Sigmoid colon (tissue), 7 donors: ENCODE results near the gene UBE2QL1. TPM values are rescaled to one million over a fixed set of nuclear protein-coding genes. Genes with fewer than 3 reads are reported as not detected.

ENCODE experiments used
- DNase-seq: peaks from one replicate; pipeline ENCODE4 v3.0.0-alpha.2; 2019
- H3K27ac ChIP-seq, 4 donors: fragments of 200-600 bp; sonication (generic); one replicate each; pipeline ENCODE4 v1.5.1; 2016 to 2019; ENCODE audit warnings: mild to moderate bottlenecking in 1 of 4
- H3K27me3 ChIP-seq, 3 donors: fragments of 200-600 bp; sonication (generic); one replicate each; pipeline ENCODE4 v1.5.1; 2019; ENCODE audit warnings: mild to moderate bottlenecking in 1 of 3
- H3K36me3 ChIP-seq, 4 donors: fragments of 200-600 bp; sonication (generic); one replicate each; pipeline ENCODE4 v1.5.1; 2016 to 2019
- H3K4me1 ChIP-seq, 4 donors: fragments of 200-600 bp; sonication (generic); one replicate each; pipeline ENCODE4 v1.5.1; 2017 to 2019
- H3K4me3 ChIP-seq, 4 donors: fragments of 200-600 bp; sonication (generic); one replicate each; pipeline ENCODE4 v1.5.1; 2017 to 2019; ENCODE audit warnings: mild to moderate bottlenecking in 2 of 4, moderate library complexity in 1 of 4
- H3K9me3 ChIP-seq, 4 donors: fragments of 200-600 bp in 3 of 4; sonication (generic) in 3 of 4; one replicate each; pipeline versions ENCODE4 v1.5.1 to v1.6.1; 2013 to 2019
- CTCF ChIP-seq, 4 experiments: fragments of 450-650 bp in 3 of 4; fragments of 200-600 bp in 1 of 4; IDR thresholded peaks; one replicate each; pipeline ENCODE4 v1.5.1; 2016 to 2019; ENCODE audit warnings: antibody characterized with exemption in 4 of 4, mild to moderate bottlenecking in 3 of 4, moderate library complexity in 2 of 4
- EP300 ChIP-seq, 4 donors: sonication (generic); formaldehyde crosslinking; IDR thresholded peaks; one replicate each; pipeline ENCODE4 v1.6.1; 2017; ENCODE audit warnings: antibody characterized with exemption in 4 of 4
- POLR2A ChIP-seq, 2 donors: fragments of 450-650 bp; IDR thresholded peaks; one replicate each; pipeline ENCODE4 v1.6.1; 2016; ENCODE audit warnings: antibody characterized with exemption in 2 of 2, mild to moderate bottlenecking in 2 of 2, moderate library complexity in 2 of 2
- POLR2AphosphoS5 ChIP-seq, 4 donors: sonication (generic); formaldehyde crosslinking; IDR thresholded peaks; one replicate each; pipeline ENCODE4 v1.6.1; 2017; ENCODE audit warnings: antibody characterized with exemption in 4 of 4
- WGBS, 2 donors: extraction: QIAGEN DNeasy Blood & Tissue Kit; methylation state at CpG; one replicate each; pipeline ENCODE4 v1.1.7; 2013; 5-methylcytosine and 5-hydroxymethylcytosine counted together
- intact Hi-C: fragments of 100-400 bp; cut with DNase I; formaldehyde crosslinking; loops from one replicate; pipeline ENCODE4 v1.15.1; 2023
- polyA plus RNA-seq, 3 donors: library from polyadenylated mRNA; stranded (reverse); fragments of 200-250 nt; gene quantifications; one replicate each; pipeline ENCODE4 v1.2.3, GENCODE V29; 2013
- total RNA-seq, 4 donors: library from RNA; depleted of rRNA; stranded (reverse); fragments of >200 nt; gene quantifications; one replicate each; pipeline ENCODE4 v1.1.0, GENCODE V29; 2016
- donor health status: healthy with polysubstance abuse.
- donor health status: Bipolar disorder and iron deficiency.
- donor health status: healthy.

UBE2QL1 gene
- total and polyA plus RNA-seq, 7 donors: under 0.01 to 5.5 (median 3.6) TPM

- no peak for TF ChIP-seq POLR2A (IDR thresholded peaks at IDR 0.05)
- no peak for TF ChIP-seq EP300 (IDR thresholded peaks at IDR 0.05)
- no peak for TF ChIP-seq POLR2AphosphoS5 (IDR thresholded peaks at IDR 0.05)
- TF ChIP-seq CTCF (IDR thresholded peaks at IDR 0.05): no peak
- Histone ChIP-seq H3K4me1 (peaks cover 0 to 19% (median 9%) of the 10 kb centered on the region in 4 donors), H3K27me3 (no peaks in the 10 kb centered on the region), H3K36me3 (no peaks in the 10 kb centered on the region), H3K9me3 (no peaks in the 10 kb centered on the region), H3K27ac (no peak overlapping the region), H3K4me3 (no peak overlapping the region)
- intact Hi-C loops: no loop called here
- 94% methylated on average over 11 of the region's 11 CpGs for WGBS, 2 donors
- peak; percentile 24 for DNase-seq
Measured at GRCh38 chr5:6469836-6470235, 21.2 kb downstream of the UBE2QL1 start.

GRCh38 chr5:6470672-6471071, 22.0 kb downstream of the UBE2QL1 start:
- intact Hi-C loops: no loop called here
- Histone ChIP-seq H3K36me3 (no peaks in the 10 kb centered on the region), H3K27ac (no peak overlapping the region), H3K27me3 (no peaks in the 10 kb centered on the region), H3K9me3 (no peaks in the 10 kb centered on the region), H3K4me1 (peaks cover 0 to 19% (median 10%) of the 10 kb centered on the region in 4 donors), H3K4me3 (no peak overlapping the region)
- TF ChIP-seq EP300 (IDR thresholded peaks at IDR 0.05): no peak
- TF ChIP-seq POLR2AphosphoS5 (IDR thresholded peaks at IDR 0.05): no peak
- no peak for TF ChIP-seq CTCF (IDR thresholded peaks at IDR 0.05)
- TF ChIP-seq POLR2A (IDR thresholded peaks at IDR 0.05): no peak
- DNase-seq: peak; percentile 28
- 79 to 88% methylated on average over 4 of the region's 4 CpGs for WGBS, 2 donors

GRCh38 chr5:6471252-6471651, 22.6 kb downstream of the UBE2QL1 start:
- Histone ChIP-seq H3K4me3 (no peak overlapping the region), H3K27ac (no peak overlapping the region), H3K27me3 (no peaks in the 10 kb centered on the region), H3K36me3 (no peaks in the 10 kb centered on the region), H3K4me1 (peaks cover 0 to 18% (median 12%) of the 10 kb centered on the region in 4 donors), H3K9me3 (no peaks in the 10 kb centered on the region)
- TF ChIP-seq CTCF (IDR thresholded peaks at IDR 0.05) (no peak), POLR2A (IDR thresholded peaks at IDR 0.05) (no peak), POLR2AphosphoS5 (IDR thresholded peaks at IDR 0.05) (no peak), EP300 (IDR thresholded peaks at IDR 0.05) (no peak)
- DNase-seq: peak; percentile 46
- 95 to 98% methylated on average over 1 of the region's 1 CpG for WGBS, 2 donors
- intact Hi-C loops: no loop called here

GRCh38 chr5:6472792-6473191, 24.1 kb downstream of the UBE2QL1 start:
- Histone ChIP-seq H3K4me3 (no peak overlapping the region), H3K4me1 (peaks cover 0 to 6% (median 2%) of the 10 kb centered on the region in 4 donors), H3K9me3 (no peaks in the 10 kb centered on the region), H3K36me3 (no peaks in the 10 kb centered on the region), H3K27ac (no peak overlapping the region), H3K27me3 (no peaks in the 10 kb centered on the region)
- intact Hi-C loops: no loop called here
- DNase-seq: peak; percentile 30
- TF ChIP-seq POLR2AphosphoS5 (IDR thresholded peaks at IDR 0.05): no peak
- TF ChIP-seq EP300 (IDR thresholded peaks at IDR 0.05): no peak
- TF ChIP-seq CTCF (IDR thresholded peaks at IDR 0.05): no peak
- TF ChIP-seq POLR2A (IDR thresholded peaks at IDR 0.05): no peak
- WGBS, 2 donors: 69 to 80% methylated on average over 5 of the region's 5 CpGs

GRCh38 chr5:6473284-6473683, 24.6 kb downstream of the UBE2QL1 start:
- Histone ChIP-seq H3K27ac (no peak overlapping the region), H3K36me3 (no peaks in the 10 kb centered on the region), H3K9me3 (no peaks in the 10 kb centered on the region), H3K27me3 (no peaks in the 10 kb centered on the region), H3K4me1 (peaks cover 0 to 6% (median 0%) of the 10 kb centered on the region in 4 donors), H3K4me3 (no peak overlapping the region)
- peak; percentile 24 for DNase-seq
- TF ChIP-seq POLR2A (IDR thresholded peaks at IDR 0.05) (no peak), POLR2AphosphoS5 (IDR thresholded peaks at IDR 0.05) (no peak), EP300 (IDR thresholded peaks at IDR 0.05) (no peak), CTCF (IDR thresholded peaks at IDR 0.05) (no peak)
- intact Hi-C loops: no loop called here
- 83 to 84% methylated on average over 6 of the region's 6 CpGs for WGBS, 2 donors
